Retinal pigment epithelial cell (primary cell): Measurements from ENCODE around the gene ACOXL.

Experiments used
- DNase-seq: peaks from one replicate; pipeline ENCODE4 v3.0.0-alpha.2; 2010; ENCODE audit warnings: low read depth
- H3K4me3 ChIP-seq: 2 replicates; pipeline ENCODE4 v1.5.1; 2011; ENCODE audit warnings: mild to moderate bottlenecking, low read length, control low read depth, moderate library complexity
- CTCF ChIP-seq: conservative IDR thresholded peaks from 2 replicates; pipeline ENCODE4 v1.5.1; 2011; ENCODE audit warnings: low read depth, low read length, control low read depth, inconsistent platforms

ACOXL gene

GRCh38 chr2:111126581-111126980 lies 394.2 kb downstream of the ACOXL start:
- no peak for TF ChIP-seq CTCF
- H3K4me3 ChIP-seq: no peak overlapping the region
- DNase-seq: no peak

- TF ChIP-seq CTCF: no peak
- DNase-seq: no peak
- no peak overlapping the region for H3K4me3 ChIP-seq
These were observed 395.0 kb downstream of the ACOXL start for GRCh38 chr2:111127351-111127750.

DNA sequence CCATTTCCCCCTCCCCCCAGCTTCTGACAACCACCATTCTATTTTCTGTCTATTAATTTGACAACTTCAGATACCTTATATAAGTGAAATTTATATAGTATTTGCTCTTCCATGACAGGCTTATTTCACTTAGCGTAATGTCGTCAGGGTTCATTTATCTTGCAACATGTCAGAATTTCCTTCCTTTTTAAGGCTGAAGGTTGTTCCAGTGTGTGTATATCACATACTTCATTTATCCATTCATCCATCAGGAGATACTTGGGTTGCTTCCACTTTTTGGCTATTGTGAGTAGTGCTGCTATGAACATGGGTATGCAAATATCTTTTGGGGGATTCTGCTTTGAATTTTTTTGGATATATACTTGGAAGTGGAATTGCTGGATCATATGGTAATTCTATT lies 395.7 kb downstream of the ACOXL start:
- H3K4me3 ChIP-seq: no peak overlapping the region
- DNase-seq: no peak
- TF ChIP-seq CTCF: no peak

GRCh38 chr2:111133603-111134002 lies 401.2 kb downstream of the ACOXL start:
- TF ChIP-seq CTCF: no peak
- no peak for DNase-seq
- H3K4me3 ChIP-seq: no peak overlapping the region

DNA sequence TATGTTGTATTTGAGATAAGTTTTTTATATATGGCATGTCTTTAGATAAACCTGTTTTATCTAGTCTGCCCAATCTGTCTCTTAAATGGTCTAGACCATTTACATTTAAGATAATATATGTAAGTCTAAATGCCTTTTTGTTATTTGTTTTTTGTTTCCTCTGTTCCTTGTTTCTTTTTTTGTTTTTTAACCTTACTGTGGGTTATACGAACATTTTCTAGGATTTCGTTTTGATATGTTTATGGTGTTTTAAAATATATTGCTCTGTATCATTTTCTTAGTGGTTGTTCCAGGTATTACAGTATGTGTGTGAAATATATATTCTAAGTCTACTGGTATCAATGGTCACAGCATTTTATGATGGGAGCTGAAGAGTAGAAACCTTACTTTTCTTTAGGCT lies 401.7 kb downstream of the ACOXL start:
- no peak for TF ChIP-seq CTCF
- H3K4me3 ChIP-seq: no peak overlapping the region
- no peak for DNase-seq

- no peak overlapping the region for H3K4me3 ChIP-seq
- no peak for DNase-seq
- TF ChIP-seq CTCF: no peak
These were observed 403.0 kb downstream of the ACOXL start for GRCh38 chr2:111135237-111135909.

DNA sequence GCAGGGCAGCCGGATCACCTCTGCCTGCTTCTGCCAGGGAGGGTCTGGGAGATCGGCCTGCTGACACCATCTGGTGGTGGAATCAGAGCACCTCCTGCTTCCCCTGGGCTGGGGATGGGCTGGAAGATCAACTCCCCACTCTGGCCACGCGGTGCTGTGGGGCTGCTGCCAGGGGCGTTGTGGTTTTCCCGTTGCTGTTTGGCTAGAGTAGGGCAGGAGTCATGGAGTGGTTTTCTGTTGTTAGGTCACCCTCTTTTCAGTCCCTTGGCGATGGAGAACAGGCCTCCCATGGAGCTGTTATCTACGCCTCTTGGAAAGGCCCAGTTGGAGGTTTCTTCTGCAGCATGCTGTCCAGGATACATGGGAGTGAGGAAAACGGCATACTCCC lies 403.5 kb downstream of the ACOXL start:
- no peak for TF ChIP-seq CTCF
- no peak for DNase-seq
- no peak overlapping the region for H3K4me3 ChIP-seq
